Bronchial epithelial cell (primary cell): ENCODE results near the gene CAMTA1. TPM values are rescaled to one million over a fixed set of nuclear protein-coding genes. Genes with fewer than 3 reads are reported as not detected.
A peak's percentile ranks its signal among the peaks of the same experiment; 100 is the strongest.

Source experiments
- DNase-seq: peaks from one replicate; pipeline ENCODE4 v3.0.0-alpha.2; 2010; ENCODE audit warnings: low read depth
- FAIRE-seq: peaks from 2 replicates; lab custom pipeline; 2011; peaks lifted over from hg19 to GRCh38; lab: Jason Lieb, UNC
- H3K27me3 ChIP-seq: 2 replicates; pipeline ENCODE4 v1.5.1; 2011; ENCODE audit warnings: low read length; ENCODE audit not compliant: control insufficient read depth, insufficient read depth
- H3K36me3 ChIP-seq: 2 replicates; pipeline ENCODE4 v1.5.1; 2011; ENCODE audit warnings: low read length; ENCODE audit not compliant: control insufficient read depth, insufficient read depth
- H3K4me3 ChIP-seq: 2 replicates; pipeline ENCODE4 v1.5.1; 2011; ENCODE audit warnings: mild to moderate bottlenecking, low read depth, low read length, control low read depth
- CTCF ChIP-seq: IDR thresholded peaks from 2 replicates; pipeline ENCODE4 v1.5.1; 2011; ENCODE audit warnings: mild to moderate bottlenecking, moderate library complexity, low read length, control low read depth, inconsistent platforms; ENCODE audit not compliant: insufficient read depth, severe bottlenecking
- total RNA-seq: library from RNA; depleted of rRNA; stranded (reverse); fragments of >200 nt; gene quantifications from 2 replicates; pipeline ENCODE4 v1.2.1, GENCODE V29; 2014

Gene CAMTA1
- total RNA-seq, 1 donor from 2014 or later, result 68.2 TPM

- Histone ChIP-seq H3K4me3 (no peak overlapping the region), H3K36me3 (no peaks in the 10 kb centered on the region), H3K27me3 (peaks cover 2% of the 10 kb centered on the region)
- TF ChIP-seq CTCF, result no peak
- DNase-seq (no peak), FAIRE-seq (no peak)
Observed at GRCh38 chr1:7652061-7652460, 866.8 kb downstream of the CAMTA1 start.

GRCh38 chr1:7652515-7653098, 867.4 kb downstream of the CAMTA1 start:
- no peak for DNase-seq
- Histone ChIP-seq H3K4me3 (no peak overlapping the region), H3K36me3 (no peaks in the 10 kb centered on the region), H3K27me3 (peaks cover 2% of the 10 kb centered on the region)
- FAIRE-seq, result no peak
- no peak for TF ChIP-seq CTCF

GRCh38 chr1:7654725-7655124, 869.5 kb downstream of the CAMTA1 start:
- no peak for TF ChIP-seq CTCF
- DNase-seq, result no peak
- H3K36me3 ChIP-seq, result no peaks in the 10 kb centered on the region
- H3K4me3 ChIP-seq, result no peak overlapping the region
- FAIRE-seq, result peak; percentile 94
- H3K27me3 ChIP-seq, result peaks cover 2% of the 10 kb centered on the region

GRCh38 chr1:7655354-7655753, 870.1 kb downstream of the CAMTA1 start:
- FAIRE-seq, result peak; percentile 79
- no peak for TF ChIP-seq CTCF
- Histone ChIP-seq H3K4me3 (no peak overlapping the region), H3K36me3 (no peaks in the 10 kb centered on the region), H3K27me3 (peaks cover 2% of the 10 kb centered on the region)
- DNase-seq, result no peak

GRCh38 chr1:7656557-7657215, 871.4 kb downstream of the CAMTA1 start:
- H3K27me3 ChIP-seq, result peaks cover 2% of the 10 kb centered on the region
- no peak for FAIRE-seq
- TF ChIP-seq CTCF, result no peak
- no peaks in the 10 kb centered on the region for H3K36me3 ChIP-seq
- H3K4me3 ChIP-seq, result no peak overlapping the region
- no peak for DNase-seq
